ENCODE results near the gene OPRL1.
"Not testable (repeated sequence)": the region's sequence is repeated elsewhere in the genome, so short reads cannot be mapped to it uniquely, and the experiment has no call there.

The OPRL1 gene

GRCh38 chr20:64082126-64082731 is 2.3 kb downstream of the OPRL1 start:
- FAIRE-seq (no peak), DNase-seq (ENCODE audit: extremely low spot score, insufficient read length, low read depth) (no peak)

GRCh38 chr20:64082820-64083377 is 3.0 kb downstream of the OPRL1 start:
- no peak for FAIRE-seq

GRCh38 chr20:64083378-64083803 is 3.5 kb downstream of the OPRL1 start:
- no peak for DNase-seq (ENCODE audit: extremely low spot score, insufficient read length, low read depth)
- FAIRE-seq = no peak

More at GRCh38 chr20:64082820-64083377, 3.0 kb downstream of the OPRL1 start:
- no peak for DNase-seq (ENCODE audit: extremely low spot score, insufficient read length, low read depth)

- DNase-seq (ENCODE audit: extremely low spot score, insufficient read length, low read depth) (no peak), FAIRE-seq (no peak)
Measured at GRCh38 chr20:64083804-64084684, 4.2 kb downstream of the OPRL1 start, which contains the start of gene LKAAEAR1. TSS of gene LKAAEAR1 (minus strand) at chr20:64084398. CDS start at chr20:64084219, 179 bp downstream.

- no peak for FAIRE-seq
- no peak for DNase-seq (ENCODE audit: extremely low spot score, insufficient read length, low read depth)
Measured at GRCh38 chr20:64084685-64085152, 4.8 kb downstream of the OPRL1 start.

- no peak for DNase-seq (ENCODE audit: extremely low spot score, insufficient read length, low read depth)
- no peak for FAIRE-seq
Measured at GRCh38 chr20:64086801-64087200, 6.9 kb downstream of the OPRL1 start.

GRCh38 chr20:64087226-64087825 is 7.4 kb downstream of the OPRL1 start:
- not testable (repeated sequence) for DNase-seq (ENCODE audit: extremely low spot score, insufficient read length, low read depth); FAIRE-seq

GRCh38 chr20:64088586-64088985 is 8.7 kb downstream of the OPRL1 start:
- FAIRE-seq; DNase-seq (ENCODE audit: extremely low spot score, insufficient read length, low read depth): not testable (repeated sequence)

- DNase-seq (ENCODE audit: extremely low spot score, insufficient read length, low read depth) = no peak
- FAIRE-seq = no peak
Measured at GRCh38 chr20:64090165-64090564, 10.3 kb downstream of the OPRL1 start.

GRCh38 chr20:64091340-64091739 is 11.5 kb downstream of the OPRL1 start:
- no peak for FAIRE-seq
- no peak for DNase-seq (ENCODE audit: extremely low spot score, insufficient read length, low read depth)

GRCh38 chr20:64091770-64092169 is 11.9 kb downstream of the OPRL1 start:
- DNase-seq (ENCODE audit: extremely low spot score, insufficient read length, low read depth) (no peak), FAIRE-seq (no peak)

GRCh38 chr20:64092258-64093012 is 12.6 kb downstream of the OPRL1 start:
- DNase-seq (ENCODE audit: extremely low spot score, insufficient read length, low read depth) = no peak
- no peak for FAIRE-seq

GRCh38 chr20:64093013-64093503 is 13.2 kb downstream of the OPRL1 start:
- FAIRE-seq (no peak), DNase-seq (ENCODE audit: extremely low spot score, insufficient read length, low read depth) (no peak)

- DNase-seq (ENCODE audit: extremely low spot score, insufficient read length, low read depth) (no peak), FAIRE-seq (no peak)
Measured at GRCh38 chr20:64095455-64095854, 15.6 kb downstream of the OPRL1 start.

GRCh38 chr20:64095927-64096326 is 16.0 kb downstream of the OPRL1 start:
- FAIRE-seq (no peak), DNase-seq (ENCODE audit: extremely low spot score, insufficient read length, low read depth) (no peak)

- FAIRE-seq (peak; percentile 5), DNase-seq (ENCODE audit: extremely low spot score, insufficient read length, low read depth) (no peak)
Measured at GRCh38 chr20:64096535-64096934, 16.7 kb downstream of the OPRL1 start.

- FAIRE-seq = no peak
Measured at GRCh38 chr20:64098471-64099013, 18.7 kb downstream of the OPRL1 start.

GRCh38 chr20:64099086-64099786 is 19.4 kb downstream of the OPRL1 start:
- FAIRE-seq (no peak), DNase-seq (ENCODE audit: extremely low spot score, insufficient read length, low read depth) (no peak)

More at GRCh38 chr20:64098471-64099013, 18.7 kb downstream of the OPRL1 start:
- DNase-seq (ENCODE audit: extremely low spot score, insufficient read length, low read depth) = no peak

Measured in GM18507 (cell line).